HG03378 (cell line): ENCODE results near the gene NFASC.

ENCODE experiments used
- ATAC-seq: cut with Tn5 transposase; IDR thresholded peaks from one replicate; pipeline ENCODE4 v1.9.1; 2021; ENCODE audit warnings: mild to moderate bottlenecking, moderate library complexity; ENCODE audit not compliant: unreplicated experiment

Gene NFASC

GRCh38 chr1:205032508-205032907, 161.8 kb downstream of the NFASC start:
- no peak for ATAC-seq

- ATAC-seq, result no peak
Observed at GRCh38 chr1:205037539-205037938, 166.9 kb downstream of the NFASC start.

GRCh38 chr1:205038132-205038786, 167.6 kb downstream of the NFASC start:
- no peak for ATAC-seq

GRCh38 chr1:205041001-205041715, 170.5 kb downstream of the NFASC start:
- ATAC-seq, result no peak

GRCh38 chr1:205041998-205042910, 171.6 kb downstream of the NFASC start:
- ATAC-seq, result no peak

- no peak for ATAC-seq
Observed at GRCh38 chr1:205042911-205043806, 172.5 kb downstream of the NFASC start, which contains the start of gene CNTN2. Gene CNTN2, plus strand, starts transcription at chr1:205043212. Its CDS starts 9,974 bp downstream, at chr1:205053186.

- no peak for ATAC-seq
Observed at GRCh38 chr1:205043866-205044265, 173.2 kb downstream of the NFASC start.

GRCh38 chr1:205044741-205045140, 174.1 kb downstream of the NFASC start:
- no peak for ATAC-seq

- ATAC-seq, result no peak
Observed at GRCh38 chr1:205045146-205045545, 174.5 kb downstream of the NFASC start.

- ATAC-seq, result no peak
Observed at GRCh38 chr1:205046870-205047269, 176.2 kb downstream of the NFASC start.

- no peak for ATAC-seq
Observed at GRCh38 chr1:205047764-205048231, 177.1 kb downstream of the NFASC start.

GRCh38 chr1:205048382-205048781, 177.7 kb downstream of the NFASC start:
- ATAC-seq, result no peak

GRCh38 chr1:205049479-205049878, 178.8 kb downstream of the NFASC start:
- no peak for ATAC-seq

- ATAC-seq, result no peak
Observed at GRCh38 chr1:205052690-205053089, 182.0 kb downstream of the NFASC start.

- ATAC-seq, result no peak
Observed at GRCh38 chr1:205053296-205053695, 182.6 kb downstream of the NFASC start.

- no peak for ATAC-seq
Observed at GRCh38 chr1:205054013-205054412, 183.4 kb downstream of the NFASC start.

- ATAC-seq, result no peak
Observed at GRCh38 chr1:205056188-205056611, 185.5 kb downstream of the NFASC start.

- ATAC-seq, result no peak
Observed at GRCh38 chr1:205056956-205057568, 186.4 kb downstream of the NFASC start.

GRCh38 chr1:205057808-205058575, 187.3 kb downstream of the NFASC start:
- ATAC-seq, result no peak
